GM21576 (cell line): ENCODE results near the gene CNNM1.

Experiments used
- ATAC-seq: cut with Tn5 transposase; IDR thresholded peaks from one replicate; pipeline ENCODE4 v1.9.1; 2021; ENCODE audit warnings: mild to moderate bottlenecking, moderate library complexity; ENCODE audit not compliant: unreplicated experiment

The CNNM1 gene

GRCh38 chr10:99443500-99443899 is 114.3 kb downstream of the CNNM1 start:
- no peak for ATAC-seq
